ENCODE measurements around the gene JAKMIP3.

The JAKMIP3 gene

GRCh38 chr10:132065491-132066105 is at the start of gene JAKMIP3:
Gene JAKMIP3, plus strand, starts transcription at chr10:132065946. Its CDS starts 38,863 bp downstream, at chr10:132104809.
- FAIRE-seq (no peak), DNase-seq (ENCODE audit: insufficient read length, low spot score) (no peak)
- TF ChIP-seq CTCF (IDR thresholded peaks at IDR 0.05; ENCODE audit: insufficient read depth, missing control alignments): no peak

- TF ChIP-seq CTCF (IDR thresholded peaks at IDR 0.05; ENCODE audit: insufficient read depth, missing control alignments): no peak
- DNase-seq (ENCODE audit: insufficient read length, low spot score) (no peak), FAIRE-seq (no peak)
These were observed 49.2 kb upstream of the JAKMIP3 start for GRCh38 chr10:132016514-132016913.

DNA sequence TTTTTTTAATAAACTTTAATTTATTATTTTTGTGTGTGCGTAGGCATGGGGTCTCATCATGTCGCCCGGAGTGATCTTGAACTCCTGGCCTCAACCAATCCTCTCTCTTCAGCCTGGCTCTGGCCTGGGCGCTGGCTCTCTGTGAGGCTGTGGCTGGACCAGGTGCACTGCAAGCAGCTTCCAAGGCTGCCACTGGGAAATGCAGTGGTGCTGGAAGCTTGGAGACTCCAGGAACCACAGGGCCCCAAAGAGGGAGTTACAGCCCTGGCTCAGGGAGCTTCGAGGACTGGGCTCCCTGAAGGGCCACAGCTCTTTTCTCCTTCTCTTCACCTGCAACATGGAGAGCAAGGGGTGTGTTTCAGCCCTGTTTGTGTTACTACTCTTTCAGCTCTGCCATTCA is 47.3 kb upstream of the JAKMIP3 start:
- no peak for DNase-seq (ENCODE audit: insufficient read length, low spot score)
- no peak for TF ChIP-seq CTCF (IDR thresholded peaks at IDR 0.05; ENCODE audit: insufficient read depth, missing control alignments)

GRCh38 chr10:132019366-132019765 is 46.4 kb upstream of the JAKMIP3 start:
- DNase-seq (ENCODE audit: insufficient read length, low spot score): no peak
- no peak for FAIRE-seq
- no peak for TF ChIP-seq CTCF (IDR thresholded peaks at IDR 0.05; ENCODE audit: insufficient read depth, missing control alignments)

More for the DNA sequence above, 47.3 kb upstream of the JAKMIP3 start:
- FAIRE-seq: no peak

GRCh38 chr10:132020456-132020855 is 45.3 kb upstream of the JAKMIP3 start:
- no peak for FAIRE-seq
- no peak for DNase-seq (ENCODE audit: insufficient read length, low spot score)
- TF ChIP-seq CTCF (IDR thresholded peaks at IDR 0.05; ENCODE audit: insufficient read depth, missing control alignments): no peak

DNA sequence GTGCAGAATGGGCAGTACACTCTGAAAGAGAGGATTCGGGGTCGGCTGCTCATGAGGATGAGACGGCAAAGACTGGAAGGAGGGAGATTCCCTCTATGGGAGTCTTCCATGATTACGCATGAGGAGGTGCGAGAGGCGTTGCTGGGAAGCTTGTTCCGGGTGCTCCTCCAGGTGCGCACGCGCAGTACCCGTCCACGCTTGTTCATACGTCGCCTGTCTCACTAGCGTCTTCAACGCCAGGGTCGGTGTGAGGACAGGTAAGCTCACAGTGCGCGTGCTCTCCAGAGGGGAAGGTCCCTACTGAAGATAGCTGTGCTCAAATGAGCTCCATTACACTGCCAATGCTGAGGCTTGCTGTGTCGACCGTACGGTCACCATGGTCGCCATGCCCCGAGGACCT is 44.7 kb upstream of the JAKMIP3 start:
- no peak for TF ChIP-seq CTCF (IDR thresholded peaks at IDR 0.05; ENCODE audit: insufficient read depth, missing control alignments)
- DNase-seq (ENCODE audit: insufficient read length, low spot score): no peak
- no peak for FAIRE-seq

DNA sequence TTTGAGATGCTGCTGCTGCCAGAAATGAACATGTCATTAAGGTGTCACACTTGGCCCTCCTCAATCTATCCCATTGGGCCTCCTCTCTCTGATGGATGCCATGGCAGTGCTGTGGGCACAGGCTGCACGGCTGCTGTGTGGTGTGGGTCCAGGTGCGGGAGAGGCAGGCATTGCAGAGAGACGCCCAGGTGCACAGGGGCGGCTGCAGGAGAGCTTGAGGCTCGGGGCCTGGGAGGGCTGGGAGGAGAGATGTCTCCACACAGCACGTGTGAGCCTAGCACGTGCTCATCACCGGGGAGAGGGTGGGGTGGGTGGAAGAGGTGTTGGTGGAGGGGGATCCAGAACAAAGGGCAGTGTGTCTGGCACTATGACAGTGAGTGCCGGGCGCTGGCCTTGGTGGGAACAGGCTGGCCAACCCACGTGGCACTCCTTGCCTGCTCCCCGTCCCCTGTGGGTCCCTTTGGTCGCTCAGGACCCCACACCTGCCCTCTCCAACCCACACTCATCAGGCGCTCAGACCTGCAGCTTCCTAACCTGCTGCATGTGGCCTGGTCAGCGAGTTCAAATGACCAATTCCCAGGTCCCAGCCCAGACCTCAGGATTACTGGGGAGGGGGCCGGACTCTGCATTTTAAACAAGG is 44.1 kb upstream of the JAKMIP3 start:
- TF ChIP-seq CTCF (IDR thresholded peaks at IDR 0.05; ENCODE audit: insufficient read depth, missing control alignments): no peak

More for the DNA sequence above, 44.1 kb upstream of the JAKMIP3 start:
- no peak for FAIRE-seq
- DNase-seq (ENCODE audit: insufficient read length, low spot score): no peak

Measured in D721Med (cell line).